ENCODE measurements around the gene TTC34. TPM values are rescaled to one million over a fixed set of nuclear protein-coding genes. Genes with fewer than 3 reads are reported as not detected.

Gene TTC34
- polyA plus RNA-seq, 1 of the 3 experiments (the other 2 are of a cell fraction): 0.16 TPM

DNA sequence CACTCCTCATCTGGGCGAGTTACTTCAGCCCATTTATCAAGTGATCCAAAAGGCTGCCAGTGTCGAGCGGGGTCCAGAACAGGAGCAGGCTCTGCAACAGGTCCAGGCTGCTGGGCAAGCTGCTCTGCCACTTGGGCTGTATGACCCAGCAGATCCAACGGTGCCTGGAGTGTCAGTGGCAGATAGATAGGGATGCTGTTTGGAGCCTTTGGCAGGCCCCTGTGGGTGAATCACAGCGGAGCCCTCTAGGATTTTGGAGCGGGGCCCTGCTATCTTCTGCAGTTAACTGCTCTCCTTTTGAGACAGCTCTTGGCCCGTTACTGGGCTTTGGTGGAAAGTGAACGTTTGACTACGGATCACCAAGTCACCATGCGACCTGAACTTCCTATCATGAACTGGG lies 176.2 kb downstream of the TTC34 start:
- H3K9ac ChIP-seq: no peak overlapping the region
- ChIA-PET POLR2A (no interaction called here), CTCF (interaction anchor here (1.2 kb wide), 1 partner anchor 63 kb away, joined by 4 read pairs; no protein-coding TSS in a partner anchor)
- H3K9me2 ChIP-seq: no peaks in the 10 kb centered on the region
- H3K79me2 ChIP-seq (ENCODE audit: insufficient read depth): no peaks in the 10 kb centered on the region
- no peak overlapping the region for H3K4me3 ChIP-seq (ENCODE audit: low read depth in 2 of 2, low read length in 1 of 2)
- no peak overlapping the region for H2AFZ ChIP-seq (ENCODE audit: low read depth)
- DNase-seq: no peak
- WGBS (ENCODE audit: low lambda C conversion rate): 43% methylated on average over 8 of the region's 10 CpGs
- no peak for TF ChIP-seq FOSL2 (IDR thresholded peaks at IDR 0.05; ENCODE audit: borderline replicate concordance, low read depth)
- no peak overlapping the region for H3K27ac ChIP-seq (ENCODE audit: low read depth in 2 of 2, low read length in 1 of 2)
- H3F3A ChIP-seq (replicated peaks; ENCODE audit: insufficient read depth): peaks cover 3% of the 10 kb centered on the region
- no peak overlapping the region for H3K4me2 ChIP-seq
- H4K20me1 ChIP-seq (ENCODE audit: insufficient read depth): no peaks in the 10 kb centered on the region
- H3K27me3 ChIP-seq (ENCODE audit: insufficient read depth): peaks cover 13% of the 10 kb centered on the region; the same call in 1 of the 2 replicates
- no peaks in the 10 kb centered on the region for H3K4me1 ChIP-seq (ENCODE audit: control insufficient read depth in 1 of 2, insufficient read depth in 2 of 2, low read depth in 1 of 2, low read length in 1 of 2)
- H3K36me3 ChIP-seq (replicated peaks in 1 of 2; ENCODE audit: control insufficient read depth in 1 of 2, insufficient read depth in 2 of 2, low read length in 1 of 2): no peaks in the 10 kb centered on the region
- H3K9me3 ChIP-seq: no peaks in the 10 kb centered on the region

DNA sequence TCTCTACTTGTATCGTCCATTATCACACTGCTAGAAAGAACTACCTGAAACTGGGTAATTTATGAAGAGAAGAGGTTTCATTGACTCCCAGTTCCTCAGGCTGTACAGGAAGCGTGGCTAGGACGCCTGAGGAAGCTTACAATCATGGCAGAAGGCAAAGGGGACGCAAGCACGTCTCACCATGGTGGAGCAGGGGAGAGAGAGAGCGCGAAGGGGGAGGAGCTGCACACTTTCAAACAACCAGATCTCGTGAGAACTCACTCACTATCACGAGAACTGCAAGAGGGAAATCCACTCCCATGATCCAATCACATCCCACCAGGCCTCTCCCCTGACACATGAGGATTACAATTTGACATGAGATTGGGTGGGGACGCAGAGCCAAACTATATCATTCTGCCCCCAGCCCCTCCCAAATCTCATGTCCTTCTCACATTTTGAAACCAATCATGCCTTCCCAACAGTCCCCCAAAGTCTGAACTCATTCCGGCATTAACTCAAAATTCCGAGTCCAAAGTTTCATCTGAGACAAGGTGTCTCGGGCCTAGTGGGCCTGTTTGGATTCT lies 176.7 kb downstream of the TTC34 start:
- TF ChIP-seq, protein P1, sequence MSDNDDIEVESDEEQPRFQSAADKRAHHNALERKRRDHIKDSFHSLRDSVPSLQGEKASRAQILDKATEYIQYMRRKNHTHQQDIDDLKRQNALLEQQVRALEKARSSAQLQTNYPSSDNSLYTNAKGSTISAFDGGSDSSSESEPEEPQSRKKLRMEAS (IDR thresholded peaks at IDR 0.05; ENCODE audit: low read depth): no peak
- TF ChIP-seq IRF3 (IDR thresholded peaks at IDR 0.05; ENCODE audit: low read depth, low read length): no peak
- TF ChIP-seq REST (IDR thresholded peaks at IDR 0.05; ENCODE audit: low read depth, low read length): no peak
- no peak overlapping the region for H3K4me2 ChIP-seq
- H3K4me1 ChIP-seq (ENCODE audit: control insufficient read depth in 1 of 2, insufficient read depth in 2 of 2, low read depth in 1 of 2, low read length in 1 of 2): no peaks in the 10 kb centered on the region
- no peaks in the 10 kb centered on the region for H3K9me3 ChIP-seq
- H3K27ac ChIP-seq (ENCODE audit: low read depth in 2 of 2, low read length in 1 of 2): no peak overlapping the region
- WGBS (ENCODE audit: low lambda C conversion rate): 40% methylated on average over 9 of the region's 13 CpGs
- H4K20me1 ChIP-seq (ENCODE audit: insufficient read depth): no peaks in the 10 kb centered on the region
- DNase-seq: no peak
- no peak overlapping the region for H3K4me3 ChIP-seq (ENCODE audit: low read depth in 2 of 2, low read length in 1 of 2)
- no peak overlapping the region for H3K9ac ChIP-seq
- H3F3A ChIP-seq (replicated peaks; ENCODE audit: insufficient read depth): no peaks in the 10 kb centered on the region
- H2AFZ ChIP-seq (ENCODE audit: low read depth): no peak overlapping the region
- peaks cover 13% of the 10 kb centered on the region; the same call in 1 of the 2 replicates for H3K27me3 ChIP-seq (ENCODE audit: insufficient read depth)
- CTCF ChIA-PET: interaction anchor here (1.2 to 1.3 kb wide), 2 partner anchors 14 to 63 kb away, joined by 4 read pairs; no protein-coding TSS in a partner anchor
- H3K79me2 ChIP-seq (ENCODE audit: insufficient read depth): no peaks in the 10 kb centered on the region
- no peaks in the 10 kb centered on the region for H3K9me2 ChIP-seq
- POLR2A ChIA-PET: no interaction called here
- H3K36me3 ChIP-seq (replicated peaks in 1 of 2; ENCODE audit: control insufficient read depth in 1 of 2, insufficient read depth in 2 of 2, low read length in 1 of 2): no peaks in the 10 kb centered on the region
